Measurements from ENCODE around the gene STX1B.

STX1B gene

GRCh38 chr16:30989469-30990047 is 20.9 kb downstream of the STX1B start:
- no peaks in the 10 kb centered on the region for H3K9me2 ChIP-seq (replicated peaks; ENCODE audit: low read depth, low read length)
- H3K9me3 ChIP-seq (ENCODE audit: insufficient read depth, low read depth, low read length) = no peaks in the 10 kb centered on the region
- no peaks in the 10 kb centered on the region; the same call in 1 of the 2 replicates for H3K36me3 ChIP-seq (ENCODE audit: insufficient read depth, low read length)
- H3K4me1 ChIP-seq (ENCODE audit: insufficient read depth, low read length, poor library complexity, severe bottlenecking) = peaks cover 3% of the 10 kb centered on the region
- no peak overlapping the region for H3K4me3 ChIP-seq (ENCODE audit: low read length, poor library complexity, severe bottlenecking)
- no peaks in the 10 kb centered on the region for H4K20me1 ChIP-seq (ENCODE audit: insufficient read depth, low read length, poor library complexity, severe bottlenecking)
- no peak overlapping the region for H3K4me2 ChIP-seq (ENCODE audit: low read depth, low read length, poor library complexity, severe bottlenecking)
- TF ChIP-seq, protein P1, sequence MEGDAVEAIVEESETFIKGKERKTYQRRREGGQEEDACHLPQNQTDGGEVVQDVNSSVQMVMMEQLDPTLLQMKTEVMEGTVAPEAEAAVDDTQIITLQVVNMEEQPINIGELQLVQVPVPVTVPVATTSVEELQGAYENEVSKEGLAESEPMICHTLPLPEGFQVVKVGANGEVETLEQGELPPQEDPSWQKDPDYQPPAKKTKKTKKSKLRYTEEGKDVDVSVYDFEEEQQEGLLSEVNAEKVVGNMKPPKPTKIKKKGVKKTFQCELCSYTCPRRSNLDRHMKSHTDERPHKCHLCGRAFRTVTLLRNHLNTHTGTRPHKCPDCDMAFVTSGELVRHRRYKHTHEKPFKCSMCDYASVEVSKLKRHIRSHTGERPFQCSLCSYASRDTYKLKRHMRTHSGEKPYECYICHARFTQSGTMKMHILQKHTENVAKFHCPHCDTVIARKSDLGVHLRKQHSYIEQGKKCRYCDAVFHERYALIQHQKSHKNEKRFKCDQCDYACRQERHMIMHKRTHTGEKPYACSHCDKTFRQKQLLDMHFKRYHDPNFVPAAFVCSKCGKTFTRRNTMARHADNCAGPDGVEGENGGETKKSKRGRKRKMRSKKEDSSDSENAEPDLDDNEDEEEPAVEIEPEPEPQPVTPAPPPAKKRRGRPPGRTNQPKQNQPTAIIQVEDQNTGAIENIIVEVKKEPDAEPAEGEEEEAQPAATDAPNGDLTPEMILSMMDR (conservative IDR thresholded peaks at IDR 0.05; ENCODE audit: low read length) = no peak
- no peak for TF ChIP-seq EZH2phosphoT487 (IDR thresholded peaks at IDR 0.05; ENCODE audit: borderline replicate concordance)
- no peak overlapping the region for H3K9ac ChIP-seq (ENCODE audit: low read depth, low read length, poor library complexity, severe bottlenecking)
- no peak overlapping the region for H2AFZ ChIP-seq (ENCODE audit: low read length)
- no peaks in the 10 kb centered on the region for H3K27me3 ChIP-seq (ENCODE audit: insufficient read depth, low read length, poor library complexity, severe bottlenecking)
- H3F3A ChIP-seq (ENCODE audit: low read depth) = no peaks in the 10 kb centered on the region
- H3K79me2 ChIP-seq (ENCODE audit: insufficient read depth, low read length) = no peaks in the 10 kb centered on the region

DNA sequence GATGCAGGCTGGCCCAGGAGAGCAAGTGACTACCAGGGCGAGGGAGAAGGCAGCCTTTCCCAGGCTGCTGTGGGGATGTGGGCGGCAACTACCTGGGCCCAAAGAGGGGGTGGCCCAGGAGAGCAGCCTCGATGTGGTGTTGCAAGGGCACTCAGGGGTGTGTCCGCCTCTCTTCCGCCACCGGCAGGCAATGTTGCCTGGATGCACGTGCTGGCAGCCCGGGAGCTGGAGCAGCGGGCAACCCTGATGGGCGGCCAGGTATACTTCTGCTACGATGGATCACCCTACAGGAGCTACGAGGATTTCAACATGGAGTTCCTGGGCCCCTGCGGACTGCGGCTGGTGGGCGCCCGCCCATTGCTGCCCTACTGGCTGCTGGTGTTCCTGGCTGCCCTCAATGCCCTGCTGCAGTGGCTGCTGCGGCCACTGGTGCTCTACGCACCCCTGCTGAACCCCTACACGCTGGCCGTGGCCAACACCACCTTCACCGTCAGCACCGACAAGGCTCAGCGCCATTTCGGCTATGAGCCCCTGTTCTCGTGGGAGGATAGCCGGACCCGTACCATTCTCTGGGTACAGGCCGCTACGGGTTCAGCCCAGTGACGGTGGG is 22.8 kb downstream of the STX1B start:
- H3K9me2 ChIP-seq (replicated peaks; ENCODE audit: low read depth, low read length) = no peaks in the 10 kb centered on the region
- H2AFZ ChIP-seq (ENCODE audit: low read length) = no peak overlapping the region
- TF ChIP-seq, protein P1 (conservative IDR thresholded peaks at IDR 0.05; ENCODE audit: low read length) = no peak
- no peak for TF ChIP-seq EZH2phosphoT487 (IDR thresholded peaks at IDR 0.05; ENCODE audit: borderline replicate concordance)
- no peaks in the 10 kb centered on the region for H3K4me1 ChIP-seq (ENCODE audit: insufficient read depth, low read length, poor library complexity, severe bottlenecking)
- no peak overlapping the region for H3K9ac ChIP-seq (ENCODE audit: low read depth, low read length, poor library complexity, severe bottlenecking)
- no peaks in the 10 kb centered on the region for H3K27me3 ChIP-seq (ENCODE audit: insufficient read depth, low read length, poor library complexity, severe bottlenecking)
- no peak overlapping the region for H3K4me2 ChIP-seq (ENCODE audit: low read depth, low read length, poor library complexity, severe bottlenecking)
- no peak overlapping the region for H3K4me3 ChIP-seq (ENCODE audit: low read length, poor library complexity, severe bottlenecking)
- H3K36me3 ChIP-seq (ENCODE audit: insufficient read depth, low read length) = peaks cover 11% of the 10 kb centered on the region; the same call in 1 of the 2 replicates
- H3K9me3 ChIP-seq (ENCODE audit: insufficient read depth, low read depth, low read length) = no peaks in the 10 kb centered on the region
- H4K20me1 ChIP-seq (ENCODE audit: insufficient read depth, low read length, poor library complexity, severe bottlenecking) = no peaks in the 10 kb centered on the region
- no peaks in the 10 kb centered on the region for H3K79me2 ChIP-seq (ENCODE audit: insufficient read depth, low read length)
- H3F3A ChIP-seq (ENCODE audit: low read depth) = no peaks in the 10 kb centered on the region

DNA sequence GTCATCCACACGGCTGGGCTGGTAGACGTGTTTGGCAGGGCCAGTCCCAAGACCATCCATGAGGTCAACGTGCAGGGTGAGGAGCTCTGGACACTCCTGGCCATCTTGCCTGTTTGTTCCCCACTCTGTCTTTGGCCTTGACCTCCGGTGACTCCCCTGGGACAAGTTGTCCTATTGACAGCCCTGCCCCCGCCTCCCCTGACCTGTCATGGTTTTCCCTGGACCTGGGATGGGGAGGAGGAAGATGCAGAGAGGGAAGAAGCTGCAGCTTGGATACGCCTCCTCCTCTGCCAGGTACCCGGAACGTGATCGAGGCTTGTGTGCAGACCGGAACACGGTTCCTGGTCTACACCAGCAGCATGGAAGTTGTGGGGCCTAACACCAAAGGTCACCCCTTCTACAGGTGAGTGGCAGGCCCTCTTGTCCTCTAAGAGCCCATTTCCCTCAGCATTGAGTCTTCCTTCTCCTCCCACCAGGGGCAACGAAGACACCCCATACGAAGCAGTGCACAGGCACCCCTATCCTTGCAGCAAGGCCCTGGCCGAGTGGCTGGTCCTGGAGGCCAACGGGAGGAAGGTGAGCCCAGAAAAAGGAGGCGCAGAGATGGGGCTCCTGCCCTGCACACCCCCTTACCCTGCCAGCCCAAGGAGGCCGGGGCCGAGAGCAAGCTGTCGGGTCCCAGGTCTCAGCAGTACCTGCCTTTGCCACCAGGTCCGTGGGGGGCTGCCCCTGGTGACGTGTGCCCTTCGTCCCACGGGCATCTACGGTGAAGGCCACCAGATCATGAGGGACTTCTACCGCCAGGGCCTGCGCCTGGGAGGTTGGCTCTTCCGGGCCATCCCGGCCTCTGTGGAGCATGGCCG is 24.1 kb downstream of the STX1B start:
- Histone ChIP-seq H3K79me2 (ENCODE audit: insufficient read depth, low read length) (no peaks in the 10 kb centered on the region), H3K9ac (ENCODE audit: low read depth, low read length, poor library complexity, severe bottlenecking) (no peak overlapping the region), H3K9me2 (replicated peaks; ENCODE audit: low read depth, low read length) (no peaks in the 10 kb centered on the region), H4K20me1 (ENCODE audit: insufficient read depth, low read length, poor library complexity, severe bottlenecking) (no peaks in the 10 kb centered on the region), H3K27me3 (ENCODE audit: insufficient read depth, low read length, poor library complexity, severe bottlenecking) (no peaks in the 10 kb centered on the region), H3K4me2 (ENCODE audit: low read depth, low read length, poor library complexity, severe bottlenecking) (no peak overlapping the region), H3K9me3 (ENCODE audit: insufficient read depth, low read depth, low read length) (no peaks in the 10 kb centered on the region), H3K4me1 (ENCODE audit: insufficient read depth, low read length, poor library complexity, severe bottlenecking) (no peaks in the 10 kb centered on the region), H3F3A (ENCODE audit: low read depth) (no peaks in the 10 kb centered on the region), H2AFZ (ENCODE audit: low read length) (no peak overlapping the region), H3K36me3 (ENCODE audit: insufficient read depth, low read length) (peaks cover 20% of the 10 kb centered on the region; the same call in 1 of the 2 replicates), H3K4me3 (ENCODE audit: low read length, poor library complexity, severe bottlenecking) (no peak overlapping the region)
- no peak for TF ChIP-seq EZH2phosphoT487 (IDR thresholded peaks at IDR 0.05; ENCODE audit: borderline replicate concordance)
- TF ChIP-seq, protein P1 (conservative IDR thresholded peaks at IDR 0.05; ENCODE audit: low read length) = no peak
